OCI-LY1 (cell line): ENCODE measurements around the gene WNT11.

Experiments
- H2AFZ ChIP-seq: fragments of 200-600 bp; sonication (generic), shearing (Covaris generic); 2 replicates; pipeline ENCODE4 v1.6.0; 2014; ENCODE audit warnings: antibody characterized with exemption, mild to moderate bottlenecking, low read length
- H3F3A ChIP-seq: fragments of 200-600 bp; sonication (generic), shearing (Covaris generic); 2 replicates; pipeline ENCODE4 v1.6.0; 2014; ENCODE audit warnings: mild to moderate bottlenecking, antibody characterized with exemption, low read length, moderate library complexity; ENCODE audit not compliant: insufficient read depth
- H3K27ac ChIP-seq: fragments of 200-600 bp; sonication (generic); 2 replicates; pipeline ENCODE4 v1.5.1; 2014; ENCODE audit warnings: low read length, mixed run types, mild to moderate bottlenecking, low read depth; ENCODE audit not compliant: poor library complexity, severe bottlenecking
- H3K27me3 ChIP-seq: fragments of 200-600 bp; sonication (generic); 2 replicates; pipeline ENCODE4 v1.6.0; 2014; ENCODE audit warnings: antibody characterized with exemption, mild to moderate bottlenecking, low read length, moderate library complexity; ENCODE audit not compliant: insufficient read depth
- H3K36me3 ChIP-seq: fragments of 200-600 bp; sonication (generic); 2 replicates; pipeline ENCODE4 v1.6.1; 2014; ENCODE audit warnings: mild to moderate bottlenecking, antibody characterized with exemption, low read length, moderate library complexity, mixed read lengths; ENCODE audit not compliant: insufficient read depth
- H3K4me1 ChIP-seq: fragments of 200-600 bp; sonication (generic); 2 replicates; pipeline ENCODE4 v1.5.1; 2014; ENCODE audit warnings: mild to moderate bottlenecking, low read length, moderate library complexity; ENCODE audit not compliant: insufficient read depth, severe bottlenecking
- H3K4me2 ChIP-seq: fragments of 200-600 bp; sonication (generic), shearing (Covaris generic); 2 replicates; pipeline ENCODE4 v1.6.1; 2014; ENCODE audit warnings: low read length
- H3K4me3 ChIP-seq: fragments of 200-600 bp; sonication (generic); 2 replicates; pipeline ENCODE4 v1.5.1; 2014; ENCODE audit warnings: low read length, low read depth, mild to moderate bottlenecking, mixed read lengths; ENCODE audit not compliant: poor library complexity, severe bottlenecking
- H3K79me2 ChIP-seq: fragments of 200-600 bp; shearing (Covaris generic); 2 replicates; pipeline ENCODE4 v1.6.1; 2016; ENCODE audit warnings: mixed run types, low read length, mixed read lengths; ENCODE audit not compliant: insufficient read depth
- H3K9ac ChIP-seq: fragments of 200-600 bp; sonication (generic), shearing (Covaris generic); 2 replicates; pipeline ENCODE4 v1.6.1; 2014; ENCODE audit warnings: mild to moderate bottlenecking, low read length, mixed read lengths
- H3K9me2 ChIP-seq: fragments of 200-600 bp; sonication (generic), shearing (Covaris generic); 2 replicates; pipeline ENCODE4 v1.6.1; 2014; ENCODE audit warnings: low read depth, mild to moderate bottlenecking, low read length, mixed read lengths
- H3K9me3 ChIP-seq: fragments of 200-600 bp; shearing (Covaris generic); 2 replicates; pipeline ENCODE4 v1.6.1; 2014; ENCODE audit warnings: low read length, mixed read lengths
- H4K20me1 ChIP-seq: fragments of 200-600 bp; sonication (generic), shearing (Covaris generic); 2 replicates; pipeline ENCODE4 v1.6.0; 2016; ENCODE audit warnings: mild to moderate bottlenecking, low read length; ENCODE audit not compliant: insufficient read depth
- EZH2 ChIP-seq: fragments of 200-600 bp; sonication (generic), shearing (Covaris generic); IDR thresholded peaks from 2 replicates; pipeline ENCODE4 v1.8.0; 2017; ENCODE audit warnings: borderline replicate concordance, mixed run types, mild to moderate bottlenecking, antibody characterized with exemption, low read length, moderate library complexity, mixed read lengths
- TF ChIP-seq, protein P1 (sequence below): fragments of 200-600 bp; sonication (generic), shearing (Covaris generic); IDR thresholded peaks from 2 replicates; pipeline ENCODE4 v1.5.1; 2017; ENCODE audit warnings: mild to moderate bottlenecking, antibody characterized with exemption, low read length, moderate library complexity, mixed read lengths

WNT11 gene

DNA sequence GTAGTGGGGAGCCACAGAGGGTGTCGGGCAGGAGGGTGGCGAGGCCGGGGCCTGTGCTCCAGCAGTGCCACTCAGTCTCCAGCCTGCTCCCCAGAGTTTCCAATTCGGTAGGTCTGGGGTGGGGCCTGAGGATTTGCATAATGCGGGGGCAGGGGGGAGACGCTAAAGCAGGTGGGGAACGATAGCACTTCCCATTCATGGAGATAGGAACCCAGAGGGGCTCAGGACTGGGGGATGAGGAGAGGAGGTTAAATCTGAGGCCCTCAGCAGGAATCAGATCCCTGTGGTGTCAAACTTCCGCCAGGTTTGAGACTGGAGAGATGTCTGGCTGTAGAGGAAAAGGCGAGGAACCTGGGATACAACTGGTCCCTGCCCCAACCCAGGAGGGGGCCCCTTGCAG lies 29.8 kb downstream of the WNT11 start:
- no peaks in the 10 kb centered on the region for H3K79me2 ChIP-seq
- H3K4me2 ChIP-seq: no peak overlapping the region
- TF ChIP-seq, protein P1, sequence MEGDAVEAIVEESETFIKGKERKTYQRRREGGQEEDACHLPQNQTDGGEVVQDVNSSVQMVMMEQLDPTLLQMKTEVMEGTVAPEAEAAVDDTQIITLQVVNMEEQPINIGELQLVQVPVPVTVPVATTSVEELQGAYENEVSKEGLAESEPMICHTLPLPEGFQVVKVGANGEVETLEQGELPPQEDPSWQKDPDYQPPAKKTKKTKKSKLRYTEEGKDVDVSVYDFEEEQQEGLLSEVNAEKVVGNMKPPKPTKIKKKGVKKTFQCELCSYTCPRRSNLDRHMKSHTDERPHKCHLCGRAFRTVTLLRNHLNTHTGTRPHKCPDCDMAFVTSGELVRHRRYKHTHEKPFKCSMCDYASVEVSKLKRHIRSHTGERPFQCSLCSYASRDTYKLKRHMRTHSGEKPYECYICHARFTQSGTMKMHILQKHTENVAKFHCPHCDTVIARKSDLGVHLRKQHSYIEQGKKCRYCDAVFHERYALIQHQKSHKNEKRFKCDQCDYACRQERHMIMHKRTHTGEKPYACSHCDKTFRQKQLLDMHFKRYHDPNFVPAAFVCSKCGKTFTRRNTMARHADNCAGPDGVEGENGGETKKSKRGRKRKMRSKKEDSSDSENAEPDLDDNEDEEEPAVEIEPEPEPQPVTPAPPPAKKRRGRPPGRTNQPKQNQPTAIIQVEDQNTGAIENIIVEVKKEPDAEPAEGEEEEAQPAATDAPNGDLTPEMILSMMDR: no peak
- no peak for TF ChIP-seq EZH2
- no peaks in the 10 kb centered on the region for H3K4me1 ChIP-seq
- no peaks in the 10 kb centered on the region for H3K36me3 ChIP-seq
- no peak overlapping the region for H3K9ac ChIP-seq
- H3F3A ChIP-seq: no peaks in the 10 kb centered on the region
- no peak overlapping the region for H2AFZ ChIP-seq
- no peaks in the 10 kb centered on the region for H3K9me3 ChIP-seq
- H3K27me3 ChIP-seq: peaks cover 6% of the 10 kb centered on the region; the same call in 1 of the 2 replicates
- no peak overlapping the region for H3K4me3 ChIP-seq
- H4K20me1 ChIP-seq: no peaks in the 10 kb centered on the region
- H3K9me2 ChIP-seq: no peaks in the 10 kb centered on the region
- H3K27ac ChIP-seq: no peak overlapping the region

DNA sequence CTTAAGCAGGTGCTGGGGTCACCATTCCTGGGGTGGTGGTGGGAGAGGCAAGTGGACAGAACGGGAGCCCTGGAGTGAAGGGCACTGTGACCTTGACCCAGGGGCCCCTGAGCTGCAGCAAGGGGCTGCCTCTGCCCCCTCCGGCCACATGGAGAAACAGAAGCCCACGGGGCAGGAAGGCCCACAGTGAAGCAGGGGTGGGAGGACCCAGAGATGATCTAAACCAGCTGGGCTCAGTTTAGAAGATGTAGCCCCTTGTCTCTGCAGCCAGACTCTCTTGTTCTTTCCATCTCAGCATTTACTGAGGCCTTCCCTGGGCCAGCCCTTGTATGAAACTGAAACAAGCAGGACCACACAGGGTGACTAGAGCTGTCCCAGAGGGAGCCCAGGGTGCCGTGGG lies 30.5 kb downstream of the WNT11 start:
- no peaks in the 10 kb centered on the region for H3K9me3 ChIP-seq
- H3K4me2 ChIP-seq: no peak overlapping the region
- no peaks in the 10 kb centered on the region for H3K36me3 ChIP-seq
- no peaks in the 10 kb centered on the region for H4K20me1 ChIP-seq
- no peak overlapping the region for H3K9ac ChIP-seq
- no peaks in the 10 kb centered on the region for H3K9me2 ChIP-seq
- H3F3A ChIP-seq: no peaks in the 10 kb centered on the region
- no peaks in the 10 kb centered on the region for H3K79me2 ChIP-seq
- no peak overlapping the region for H3K4me3 ChIP-seq
- TF ChIP-seq EZH2: no peak
- TF ChIP-seq, protein P1: no peak
- no peaks in the 10 kb centered on the region for H3K4me1 ChIP-seq
- no peak overlapping the region for H2AFZ ChIP-seq
- H3K27me3 ChIP-seq: peaks cover 6% of the 10 kb centered on the region; the same call in 1 of the 2 replicates
- H3K27ac ChIP-seq: no peak overlapping the region

GRCh38 chr11:76174330-76174729 lies 32.0 kb downstream of the WNT11 start:
- H3K4me3 ChIP-seq: no peak overlapping the region
- no peaks in the 10 kb centered on the region for H3K36me3 ChIP-seq
- TF ChIP-seq EZH2: no peak
- TF ChIP-seq, protein P1: no peak
- H3F3A ChIP-seq: no peaks in the 10 kb centered on the region
- H2AFZ ChIP-seq: no peak overlapping the region
- no peaks in the 10 kb centered on the region for H3K79me2 ChIP-seq
- H3K9ac ChIP-seq: no peak overlapping the region
- H3K4me1 ChIP-seq: no peaks in the 10 kb centered on the region
- peaks cover 6% of the 10 kb centered on the region; the same call in 1 of the 2 replicates for H3K27me3 ChIP-seq
- no peaks in the 10 kb centered on the region for H4K20me1 ChIP-seq
- H3K4me2 ChIP-seq: no peak overlapping the region
- H3K9me3 ChIP-seq: no peaks in the 10 kb centered on the region
- H3K9me2 ChIP-seq: no peaks in the 10 kb centered on the region
- no peak overlapping the region for H3K27ac ChIP-seq
